HG02623 (cell line): ENCODE data around the gene UST.
A peak's percentile ranks its signal among the peaks of the same experiment; 100 is the strongest.

Source experiments
- ATAC-seq: cut with Tn5 transposase; IDR thresholded peaks from one replicate; pipeline ENCODE4 v1.9.1; 2021; ENCODE audit warnings: moderate library complexity; ENCODE audit not compliant: unreplicated experiment

UST gene

DNA sequence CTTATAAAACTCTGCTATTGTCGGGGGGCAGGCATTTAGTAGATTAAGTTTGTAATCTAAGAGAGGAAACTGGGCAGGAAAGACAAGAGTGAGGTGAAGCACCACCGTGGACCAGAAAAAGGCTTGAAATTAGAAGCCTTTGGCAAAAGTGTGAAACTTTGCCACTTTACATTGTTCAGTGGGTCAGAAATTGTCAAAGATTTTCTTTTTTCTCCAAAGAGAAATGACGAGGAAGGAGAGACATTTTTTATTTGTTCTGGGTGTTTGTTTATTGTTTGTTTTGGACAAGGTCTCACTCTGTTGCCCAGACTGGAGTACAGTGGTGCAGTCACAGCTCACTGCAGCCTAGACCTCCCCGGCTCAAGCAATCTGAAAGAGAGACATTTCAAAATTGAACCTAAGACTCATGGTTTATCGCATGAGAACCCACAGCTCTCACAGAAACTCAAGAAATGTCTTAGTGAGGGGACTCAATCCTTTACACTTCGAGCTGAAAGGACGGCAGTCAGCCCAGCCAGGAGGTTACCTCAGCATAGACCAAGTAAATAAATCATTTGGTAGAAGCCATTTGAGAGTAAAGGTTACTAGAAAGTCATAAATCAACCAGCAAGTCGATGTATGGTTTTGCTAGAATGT lies 307.8 kb downstream of the UST start:
- ATAC-seq: peak; percentile 79

DNA sequence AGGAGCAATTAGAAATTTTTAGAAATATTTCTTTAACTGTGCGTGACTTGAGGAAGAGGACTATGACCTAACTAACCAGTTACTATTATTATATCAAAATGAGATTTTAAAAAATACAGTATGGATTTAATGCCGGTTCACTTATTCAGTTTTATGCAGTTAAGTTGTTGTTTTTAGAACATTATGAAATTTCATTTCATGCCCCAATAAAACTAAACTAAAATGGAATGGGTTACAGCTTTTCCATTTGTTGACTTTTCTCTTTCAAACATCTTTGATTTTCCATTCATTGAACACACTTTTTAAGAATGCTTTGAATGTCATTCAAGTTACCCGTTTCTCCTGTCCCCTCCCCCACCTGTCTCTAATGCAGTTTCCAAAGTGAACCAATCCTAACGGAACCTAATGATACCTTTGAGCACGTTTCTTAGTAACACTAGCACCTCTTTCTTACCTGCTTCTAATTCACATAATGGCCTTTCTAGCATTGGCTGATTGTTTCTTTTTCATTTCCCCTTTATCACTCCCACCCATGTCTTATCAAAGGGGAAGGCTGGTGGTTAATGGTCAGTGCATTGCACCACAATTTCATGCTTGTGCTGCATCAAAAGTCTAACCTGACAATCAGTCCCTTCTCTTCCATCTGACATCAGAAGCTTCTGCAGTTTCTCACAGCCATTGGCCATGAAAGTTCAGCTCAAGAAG lies 308.5 kb downstream of the UST start:
- ATAC-seq: no peak

DNA sequence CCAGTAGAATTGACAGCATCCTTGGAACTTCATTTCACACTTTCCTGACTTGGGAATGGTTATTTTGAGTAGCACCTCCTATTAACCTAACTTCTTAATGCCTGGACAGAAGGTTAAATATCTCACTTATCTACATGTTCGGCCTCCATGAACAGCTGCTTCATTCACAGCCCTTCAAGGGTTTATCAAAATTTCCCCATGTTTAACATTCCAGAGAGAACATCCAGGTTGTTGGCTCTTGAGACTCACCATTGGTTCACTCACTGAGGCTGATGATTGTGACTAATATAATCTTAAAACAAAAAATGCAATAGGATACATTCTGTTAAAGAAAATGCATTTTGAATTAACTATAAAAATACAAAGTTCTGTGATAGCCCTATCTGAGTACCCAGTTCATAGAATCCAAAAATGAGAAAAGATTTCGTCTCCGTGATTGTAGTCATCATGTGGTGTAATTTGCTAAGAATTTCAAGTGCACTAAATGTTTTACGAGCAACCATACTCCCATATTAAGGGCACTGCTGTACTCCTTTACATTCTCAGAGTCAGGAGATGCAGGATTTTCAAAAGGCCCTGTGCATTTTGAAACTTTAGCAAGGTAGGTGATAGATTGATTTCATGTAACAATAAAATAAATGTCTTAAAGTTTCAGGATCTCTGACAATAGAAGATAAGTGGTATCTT lies 310.1 kb downstream of the UST start:
- ATAC-seq: no peak

DNA sequence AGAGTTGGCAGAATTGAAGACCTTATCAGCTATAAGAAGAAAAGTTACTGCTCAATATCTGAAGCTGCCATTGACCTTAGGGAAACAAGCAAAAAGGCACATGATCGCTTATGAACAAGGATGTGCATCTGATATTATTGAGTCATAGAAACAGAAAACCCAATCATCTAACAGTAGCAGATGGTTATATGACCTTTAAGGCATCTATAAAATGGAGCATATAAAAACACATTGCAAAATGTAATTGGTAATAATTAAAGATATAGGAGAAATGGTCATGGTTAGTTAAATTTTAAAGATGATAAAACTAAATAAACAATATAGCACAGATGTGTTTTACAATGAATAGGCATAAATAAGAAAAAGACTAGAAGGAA lies 310.6 kb downstream of the UST start:
- ATAC-seq: no peak

DNA sequence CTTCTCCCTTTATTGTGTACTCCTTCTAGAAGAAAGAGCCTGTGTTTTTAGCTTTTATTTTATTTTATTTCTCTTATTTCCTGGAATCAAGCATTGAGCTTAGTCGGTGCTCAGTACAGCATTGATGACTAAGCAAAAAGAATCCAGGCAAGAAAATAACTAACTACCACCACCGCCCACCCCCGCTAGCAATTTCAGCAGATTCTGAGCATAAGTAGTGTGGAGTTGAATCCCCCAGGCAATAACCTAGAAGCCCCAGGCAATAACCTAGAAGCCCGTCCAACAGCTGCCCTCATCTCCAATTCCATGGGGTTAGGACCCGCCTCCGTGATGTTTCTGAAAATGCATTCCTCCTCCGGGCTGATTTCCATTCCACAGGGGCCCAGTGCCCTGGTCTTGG lies 312.7 kb downstream of the UST start:
- no peak for ATAC-seq

DNA sequence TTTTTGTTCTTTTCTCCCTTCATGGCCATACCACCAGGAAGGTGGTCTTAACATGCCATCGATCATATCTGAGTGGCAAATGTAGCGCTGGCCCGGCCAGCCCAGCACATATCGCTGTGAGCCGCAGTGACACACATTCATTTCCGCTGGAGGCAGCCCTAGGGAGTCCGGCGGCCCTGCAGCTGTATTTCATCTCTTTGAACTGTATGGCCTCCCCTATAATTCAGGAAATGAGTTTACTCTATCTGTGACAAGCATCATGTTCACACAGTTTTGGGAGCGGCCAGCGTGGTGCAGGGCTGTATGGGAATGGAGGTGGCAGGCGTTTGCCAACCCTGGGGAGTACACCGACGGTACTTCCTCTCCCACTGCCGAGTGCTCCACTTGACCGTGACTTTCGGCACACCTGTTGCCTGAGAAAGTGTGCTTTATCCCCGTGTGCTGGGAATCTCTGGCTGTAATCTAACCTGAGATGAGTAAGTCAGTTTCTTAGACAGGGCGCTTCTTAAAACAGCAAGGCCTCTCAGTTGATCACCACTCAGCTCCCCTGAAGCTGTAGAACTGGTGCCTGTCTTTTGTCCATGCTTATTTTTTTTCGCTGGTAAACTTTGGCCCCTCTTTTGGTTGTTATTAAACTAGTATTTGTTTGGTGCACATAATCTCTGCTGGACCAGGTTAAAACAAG lies 313.6 kb downstream of the UST start:
- peak; percentile 69 for ATAC-seq

DNA sequence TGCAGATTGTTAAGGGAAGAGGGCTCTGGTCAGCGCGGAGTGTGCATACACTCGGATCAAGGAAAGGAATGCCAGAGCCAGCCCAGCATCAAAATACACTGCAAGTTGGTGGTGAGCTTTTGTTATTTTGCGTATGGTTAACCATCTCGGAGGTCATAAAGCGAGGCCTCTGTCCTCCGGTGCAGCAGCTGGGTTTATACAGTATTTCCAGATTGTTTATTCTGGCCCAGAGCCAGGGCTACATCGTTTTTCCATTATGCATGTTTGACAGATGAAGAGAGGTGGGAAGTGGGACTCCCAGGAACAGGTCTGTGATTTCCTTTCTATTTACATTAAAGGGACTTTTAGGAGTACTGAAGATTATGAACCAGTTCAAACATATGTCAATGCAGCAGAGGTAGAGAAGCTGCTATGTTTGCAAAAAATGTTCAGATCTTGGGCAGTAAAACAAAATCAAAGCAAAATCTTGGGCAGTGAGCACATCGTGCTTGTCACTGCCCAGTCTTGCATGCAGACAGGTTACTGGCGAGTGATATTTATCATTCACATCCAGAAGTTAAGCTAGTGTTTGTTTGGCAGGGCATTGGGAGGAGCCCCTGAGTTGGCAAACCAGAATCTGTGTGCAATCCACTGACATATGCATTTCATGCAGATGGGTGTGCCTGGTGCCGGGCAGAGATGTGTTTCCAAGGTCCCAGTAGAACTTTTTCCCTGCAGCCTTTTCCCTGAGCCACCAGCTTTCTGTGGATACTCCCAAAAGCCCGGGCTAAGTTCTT lies 314.3 kb downstream of the UST start:
- no peak for ATAC-seq

DNA sequence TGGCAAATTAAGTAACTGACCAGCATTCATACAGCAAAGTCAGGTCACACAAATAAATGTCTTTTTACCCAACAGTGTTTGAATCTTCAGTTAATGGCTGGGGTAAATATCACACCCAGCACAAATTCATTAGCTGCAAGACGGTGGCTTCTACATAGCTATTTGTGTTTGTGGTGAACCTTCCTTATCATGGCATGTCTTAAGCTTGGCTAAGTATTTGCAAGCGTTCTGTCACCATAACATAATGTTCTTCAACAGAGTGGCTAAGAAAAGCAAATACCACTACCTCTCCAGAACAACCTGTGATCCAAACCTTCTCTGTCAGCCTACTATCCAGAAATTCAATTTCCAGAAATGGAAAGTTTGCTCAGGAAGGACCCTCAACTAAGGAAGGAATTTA lies 315.1 kb downstream of the UST start:
- ATAC-seq: no peak

DNA sequence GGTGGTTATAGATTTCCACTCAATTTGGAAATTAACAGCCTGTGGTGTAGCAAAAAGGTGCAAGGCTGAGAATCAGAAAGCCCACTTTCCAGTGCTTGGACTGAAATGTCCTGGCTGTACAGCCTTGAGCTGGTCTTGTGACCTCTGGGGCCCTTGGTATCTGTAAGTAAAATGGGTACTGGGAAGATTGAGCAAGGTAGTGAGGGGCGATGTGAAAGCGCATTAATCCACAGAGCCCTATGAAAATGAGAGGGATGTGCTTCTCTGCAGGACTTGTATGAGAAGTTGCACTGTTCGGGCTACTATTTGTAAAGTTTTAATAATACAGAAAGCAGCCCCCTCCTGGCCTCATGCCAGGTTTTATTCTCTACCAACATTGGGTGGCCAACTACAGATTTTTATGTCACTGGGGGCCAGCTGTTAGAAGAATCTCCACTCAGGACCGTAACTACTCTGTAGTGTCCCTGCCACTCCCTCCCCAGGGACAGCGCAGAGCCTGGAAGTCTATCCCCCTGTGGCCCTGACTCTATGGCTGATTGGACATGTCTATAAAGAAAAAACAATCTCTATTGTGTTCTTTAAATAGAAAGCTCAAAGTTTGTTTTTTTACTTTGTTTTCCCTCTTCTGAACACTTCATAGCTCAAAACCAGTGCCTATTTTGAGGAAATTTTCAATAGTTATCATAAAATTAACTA lies 316.0 kb downstream of the UST start:
- no peak for ATAC-seq

DNA sequence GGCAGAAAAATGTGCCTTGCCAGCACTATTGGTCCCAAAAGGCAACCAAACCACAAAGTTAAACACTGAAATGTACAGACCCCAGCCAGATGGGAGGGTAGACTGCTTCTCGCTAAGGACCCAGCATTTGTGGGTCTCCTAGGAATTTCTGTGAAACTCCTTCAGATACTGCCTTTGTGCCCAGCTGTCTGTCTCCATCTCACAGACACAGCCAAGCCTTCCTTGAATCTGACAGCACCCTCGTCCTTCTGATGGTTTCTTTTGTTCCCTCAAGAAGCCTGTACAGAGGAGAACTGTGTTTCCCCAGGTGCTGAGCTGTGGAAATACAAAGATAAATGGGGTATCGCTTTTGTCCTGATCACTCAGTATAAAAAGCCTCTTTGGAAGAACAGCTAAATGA lies 316.6 kb downstream of the UST start:
- ATAC-seq: no peak

DNA sequence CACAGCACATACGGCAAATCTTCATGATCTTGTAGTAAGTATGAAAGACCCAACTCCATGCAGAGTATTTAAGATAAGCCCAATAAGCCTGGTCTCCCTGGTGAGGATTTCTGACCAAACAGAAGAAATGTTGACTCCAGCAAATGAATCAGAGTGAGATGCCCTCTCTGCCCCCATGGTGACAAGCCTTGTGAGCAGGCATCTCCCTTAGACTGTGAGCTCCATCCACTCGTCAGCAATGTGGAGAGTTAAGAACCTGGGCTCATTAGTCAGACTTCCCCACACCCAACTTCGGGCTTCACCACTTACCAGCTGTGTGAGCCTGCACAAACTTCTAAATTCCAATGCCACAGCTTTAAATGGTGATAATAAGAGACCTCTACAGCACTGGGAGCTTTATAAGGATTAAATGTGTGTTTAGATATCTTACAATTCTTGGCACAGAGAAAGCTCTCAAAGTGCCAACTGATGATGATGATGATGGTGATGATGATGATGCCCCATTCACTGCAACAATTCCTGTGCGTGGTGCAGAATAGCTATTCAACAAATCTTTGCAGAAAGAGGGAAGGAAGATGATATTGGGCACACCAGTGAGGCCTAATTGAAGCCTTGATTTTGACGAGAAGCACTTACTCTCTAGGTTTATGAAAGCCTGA lies 317.3 kb downstream of the UST start:
- ATAC-seq: no peak

DNA sequence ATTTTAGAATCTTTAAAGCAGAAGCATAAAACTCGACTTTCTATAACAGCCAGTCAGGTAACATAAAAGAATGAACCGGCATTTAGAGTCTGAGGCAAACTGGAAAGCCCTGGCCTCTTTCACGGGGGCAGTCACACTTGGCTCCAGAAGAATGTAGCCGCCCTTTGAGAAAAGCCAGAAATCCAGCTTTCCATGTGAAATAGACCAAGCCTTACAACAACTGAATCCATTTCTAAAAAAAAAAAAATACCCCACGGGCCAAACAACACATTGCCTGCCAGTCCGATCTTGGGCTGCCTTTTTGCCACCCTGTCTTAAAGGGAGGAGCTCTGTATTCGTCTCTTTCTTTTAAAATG lies 317.8 kb downstream of the UST start:
- no peak for ATAC-seq

DNA sequence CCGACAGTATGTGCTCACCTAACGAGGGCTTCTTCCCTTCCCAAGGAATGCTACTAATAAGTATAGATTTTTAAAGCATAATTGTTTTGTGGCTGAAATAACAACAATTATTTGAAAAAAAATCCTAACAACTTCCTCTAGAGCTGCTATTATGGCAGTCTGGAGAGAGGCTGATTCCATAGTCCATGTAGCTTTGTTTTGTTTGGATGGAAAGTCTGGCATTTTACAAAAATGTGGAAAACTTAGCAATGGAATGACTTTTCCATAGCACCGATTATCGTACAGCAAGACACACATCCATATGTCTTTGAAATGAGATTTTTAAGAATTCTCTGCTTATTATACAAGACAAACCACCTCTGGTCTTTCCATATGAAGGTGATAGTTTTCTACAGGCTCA lies 318.3 kb downstream of the UST start:
- ATAC-seq: no peak

DNA sequence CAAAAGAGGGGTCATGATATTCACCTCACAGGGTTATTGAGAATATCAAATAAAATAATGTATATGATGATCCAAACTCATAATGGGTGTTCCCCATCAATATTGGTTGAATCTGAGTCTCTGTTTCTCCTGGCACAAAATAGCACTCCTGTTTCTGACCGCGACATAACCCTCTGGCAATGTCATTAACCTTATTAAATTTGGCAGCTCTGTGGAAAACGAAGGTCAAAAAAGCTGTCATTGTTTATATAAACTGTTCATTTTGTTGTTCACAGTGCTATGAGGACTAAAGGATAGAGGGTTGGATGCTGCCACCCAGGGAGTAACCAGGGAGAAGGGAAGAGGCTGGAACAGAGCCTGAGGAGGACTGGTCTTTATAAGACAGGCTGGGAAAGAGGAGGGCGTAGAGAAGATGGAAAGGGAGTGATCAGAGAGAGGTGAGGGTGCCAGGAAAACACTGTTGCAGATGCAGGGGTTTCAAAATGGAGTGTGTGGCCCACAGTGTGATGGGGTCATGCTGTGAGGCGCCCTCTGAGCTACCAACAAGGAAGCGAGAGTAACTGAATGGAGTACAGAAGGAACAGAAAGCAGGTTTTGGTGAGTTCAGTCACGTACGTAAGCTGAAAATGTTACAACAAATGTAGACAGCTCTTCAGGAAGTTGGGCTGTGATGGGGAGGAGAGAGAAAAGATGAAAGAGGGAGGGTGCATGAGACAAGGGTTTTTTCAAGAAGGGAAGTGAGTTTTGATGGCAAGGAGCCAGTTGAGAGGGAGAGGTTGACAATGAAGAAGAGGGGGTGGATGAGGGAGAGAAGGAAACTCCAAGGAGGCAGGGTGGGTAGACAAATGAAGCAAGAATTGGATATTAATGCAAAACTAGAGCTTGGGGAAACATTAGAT lies 319.1 kb downstream of the UST start:
- peak; percentile 96 for ATAC-seq

DNA sequence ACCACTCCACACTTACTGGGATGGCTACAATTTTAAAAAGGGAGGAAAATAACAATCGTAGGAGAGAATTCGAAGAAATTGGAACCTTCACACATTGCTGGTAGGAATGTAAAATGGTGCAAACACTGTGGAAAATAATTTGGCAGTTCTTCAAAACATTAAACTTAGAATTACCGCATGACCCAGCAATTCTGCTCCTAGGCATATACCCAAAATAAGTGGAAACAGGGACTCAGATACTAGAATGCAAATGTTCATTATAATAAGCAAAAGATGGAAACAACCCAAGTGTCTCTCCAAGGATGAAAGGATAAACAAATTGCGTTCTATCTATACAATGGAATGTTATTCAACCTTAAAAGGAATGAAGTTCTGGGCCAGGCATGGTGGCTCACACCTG lies 325.2 kb downstream of the UST start:
- ATAC-seq: no peak

DNA sequence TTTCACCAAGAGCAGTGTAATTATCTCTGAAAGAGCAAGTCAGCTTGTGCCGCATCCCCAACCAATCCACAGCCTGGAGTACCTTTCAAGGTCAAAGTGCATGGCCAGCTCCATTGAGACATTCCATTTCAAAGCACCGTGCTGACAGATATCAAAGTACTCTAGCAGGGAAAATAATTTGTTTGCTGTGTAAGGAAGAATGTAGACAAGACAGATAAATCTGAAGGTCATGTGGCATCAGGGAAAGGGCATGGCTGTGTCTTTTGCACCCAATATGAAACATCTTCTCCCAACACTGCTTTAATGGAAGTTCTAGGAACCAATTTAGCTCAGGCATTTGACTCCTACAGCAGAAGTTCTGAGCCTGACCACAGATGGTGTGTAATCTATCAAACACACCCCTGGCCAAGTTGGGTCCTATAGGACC lies 328.0 kb downstream of the UST start:
- ATAC-seq: no peak

DNA sequence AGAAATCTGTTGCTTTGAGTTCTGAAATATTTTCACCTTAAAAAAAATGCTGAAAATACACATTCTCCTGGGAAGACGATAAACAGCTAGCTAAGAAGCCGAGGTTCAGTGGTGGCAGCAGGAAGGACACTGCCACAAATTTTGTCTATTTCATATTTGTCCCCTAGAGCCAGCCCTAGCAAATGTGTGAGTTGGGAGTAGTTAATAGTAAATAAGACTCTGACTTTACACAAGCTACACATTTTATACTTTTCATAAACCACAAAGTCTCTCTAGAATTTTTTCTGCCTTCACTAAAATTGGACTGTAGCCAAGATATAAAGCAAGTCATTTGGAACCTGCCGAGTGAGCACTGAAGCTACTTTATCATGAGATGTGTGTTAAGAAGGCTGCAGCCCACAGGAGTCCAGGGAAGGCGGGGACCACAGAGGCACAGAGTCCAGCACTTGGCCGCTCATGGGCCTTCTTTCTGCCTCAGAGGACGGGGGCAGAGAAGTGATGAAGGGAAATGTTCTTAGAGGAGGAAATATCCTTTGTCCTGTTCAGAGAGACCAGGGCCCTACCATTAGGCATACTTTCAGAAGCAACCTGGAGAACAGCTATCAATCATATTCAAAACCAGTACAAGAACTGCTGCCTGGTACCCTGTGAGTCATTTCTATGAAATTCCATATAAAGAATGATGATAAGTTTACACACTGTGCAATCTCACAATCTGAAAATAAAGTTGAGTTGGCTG lies 329.0 kb downstream of the UST start:
- no peak for ATAC-seq

DNA sequence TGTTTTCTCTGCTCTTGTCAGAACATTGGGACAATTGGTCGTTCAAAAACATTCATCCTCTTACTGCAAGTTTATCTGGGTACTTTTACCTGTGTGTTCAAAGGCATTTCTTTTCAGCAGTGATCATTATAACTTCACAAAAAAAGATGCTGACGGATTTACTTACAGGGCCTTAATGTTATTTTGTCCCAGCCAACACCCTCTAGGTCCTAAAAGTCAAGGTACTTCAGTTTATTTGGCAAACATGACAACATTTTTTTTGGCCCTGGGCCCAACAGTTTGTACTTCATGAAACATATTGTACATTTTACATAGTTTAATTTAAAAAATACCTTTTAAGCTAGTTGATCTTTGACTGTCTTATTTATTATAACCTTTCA lies 329.5 kb downstream of the UST start:
- ATAC-seq: no peak
